T47D (cell line): Measurements from ENCODE around the gene AMOTL1.

Experiments
- DNase-seq, 2 experiments: peaks; one replicate each; pipeline versions ENCODE4 v3.0.0 to v3.0.0-alpha.2; 2011 to 2012; ENCODE audit warnings: low read depth in 1 of 2, low spot score in 1 of 2
- JUND ChIP-seq: IDR thresholded peaks from 2 replicates; pipeline ENCODE4 v1.6.1; 2012; ENCODE audit warnings: low read depth
- in situ Hi-C: cut with HindIII; loops from 2 replicates; pipeline ENCODE4 v1.10.0; 2016; ENCODE audit warnings: low sequenced_read_pairs, low pct_unique_long_range_greater_than_20kb

The AMOTL1 gene

DNA sequence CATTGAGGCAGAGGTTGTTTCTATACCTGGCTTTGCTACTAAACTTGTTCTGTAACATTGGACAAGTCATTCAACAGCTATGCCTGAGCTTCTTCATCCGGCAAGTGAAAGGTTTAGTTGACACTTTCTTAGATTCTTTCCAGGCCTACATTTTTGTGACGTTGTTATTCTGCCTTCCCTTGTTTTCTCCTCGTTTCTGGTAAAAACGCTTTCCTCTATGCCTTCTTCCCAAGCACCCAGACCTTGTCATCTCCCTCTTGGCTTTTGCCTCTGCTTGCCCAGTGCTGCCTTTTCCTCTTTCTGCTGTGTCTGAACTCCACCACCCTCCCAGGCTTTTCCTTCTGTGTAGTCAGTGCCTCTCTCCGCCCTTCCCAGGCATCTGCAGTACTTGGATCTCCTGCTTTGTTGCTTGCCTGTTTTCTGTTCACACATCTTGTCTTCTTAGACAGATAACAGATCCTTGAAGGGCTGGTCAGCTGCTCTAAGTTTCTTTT lies 1.4 kb upstream of the AMOTL1 start:
- no peak for DNase-seq
- TF ChIP-seq JUND = no peak
- in situ Hi-C loops = no loop called here

- in situ Hi-C loops = no loop called here
- DNase-seq = no peak
- no peak for TF ChIP-seq JUND
Observed at GRCh38 chr11:94767291-94767690, 865 bp upstream of the AMOTL1 start.

DNA sequence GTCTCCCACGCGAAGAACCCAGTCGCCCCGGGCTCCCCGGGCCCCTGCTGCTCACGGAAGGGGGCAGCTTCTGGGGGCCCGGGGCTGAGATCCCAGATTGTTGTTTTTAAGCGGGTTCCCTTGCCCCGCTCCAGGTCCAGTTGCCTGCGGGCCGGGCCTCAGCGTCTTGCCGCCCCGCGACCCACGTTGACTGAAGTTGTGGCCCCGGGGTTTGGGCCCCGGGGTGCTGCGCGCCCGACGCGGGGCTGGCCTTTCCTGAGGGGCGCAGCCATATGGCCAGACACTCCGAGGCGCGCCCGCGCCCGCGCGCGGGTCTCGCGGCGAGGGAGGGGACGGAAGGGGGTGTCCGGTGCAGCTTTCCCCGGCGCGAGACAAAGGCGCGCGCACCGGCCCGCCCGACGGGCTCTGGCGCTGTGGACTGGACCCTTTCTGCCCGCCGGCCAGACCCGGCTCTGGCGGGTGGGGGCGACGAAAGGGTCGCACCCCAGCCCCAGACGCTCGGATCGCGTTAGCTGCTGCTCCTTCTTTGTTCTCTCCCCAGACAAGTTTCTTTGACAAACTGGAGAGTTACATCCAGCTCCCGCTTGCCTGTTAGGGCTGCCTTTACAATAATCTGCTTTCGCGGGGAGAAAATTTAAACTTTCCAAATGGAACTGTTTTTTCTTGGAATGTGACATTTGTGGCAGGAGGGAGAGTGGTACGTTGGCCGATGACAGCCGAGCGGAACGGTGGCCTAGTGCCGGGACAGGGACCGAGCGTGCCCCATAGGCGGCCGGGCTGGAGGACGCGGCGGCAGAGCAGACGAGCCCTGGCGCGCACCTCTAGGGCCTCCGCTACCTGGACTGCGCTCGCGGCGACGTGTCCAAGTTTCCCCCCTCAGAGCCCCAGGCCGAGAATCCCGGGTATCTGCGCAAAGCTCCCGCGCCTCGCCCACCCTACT lies 716 bp downstream of the AMOTL1 start:
- TF ChIP-seq JUND = no peak
- in situ Hi-C loops = no loop called here
- DNase-seq = peak in 1 of 2 experiments; percentile 21

DNA sequence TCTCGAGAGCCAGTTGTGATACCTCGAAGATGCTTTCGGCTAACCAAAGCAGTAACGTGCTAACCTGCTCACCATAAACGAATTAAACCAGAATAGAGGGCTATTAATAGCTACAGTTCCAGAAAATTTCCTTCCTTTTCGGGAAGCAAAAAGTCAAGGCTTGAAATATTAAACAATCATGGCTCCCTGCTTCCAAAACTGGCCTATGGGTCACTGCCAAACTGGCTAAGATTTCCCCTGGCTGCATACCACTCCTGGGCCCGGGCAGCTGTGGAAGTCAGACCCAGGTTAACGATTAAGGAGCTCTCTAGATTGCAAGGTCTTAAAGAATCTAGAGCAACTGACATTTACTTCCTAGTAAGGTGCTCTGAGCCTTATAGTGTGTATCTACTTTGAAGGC lies 1.7 kb downstream of the AMOTL1 start:
- no peak for TF ChIP-seq JUND
- in situ Hi-C loops = no loop called here
- DNase-seq = no peak

- no peak for DNase-seq
- no peak for TF ChIP-seq JUND
- in situ Hi-C loops = no loop called here
Observed at GRCh38 chr11:94770563-94771120, 2.5 kb downstream of the AMOTL1 start.

DNA sequence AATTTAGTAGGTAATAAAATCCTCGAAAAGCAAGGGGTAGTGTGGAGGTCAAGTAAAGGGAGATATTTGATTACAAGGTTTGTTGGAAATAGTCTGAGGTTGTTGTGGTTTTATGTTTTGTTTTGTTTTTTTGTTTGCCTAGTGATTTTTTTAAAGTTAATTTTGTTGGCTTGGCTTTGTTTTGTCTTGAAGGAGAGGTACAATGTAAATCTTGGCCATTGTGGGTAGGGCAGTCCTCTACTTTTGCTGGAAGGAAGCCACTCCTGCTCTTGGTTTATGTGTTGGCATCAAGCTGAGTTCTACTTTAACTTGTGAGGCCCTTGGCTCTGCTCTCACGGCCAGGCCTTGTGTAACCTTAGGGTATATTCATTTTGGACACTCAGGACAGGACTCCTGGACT lies 3.2 kb downstream of the AMOTL1 start:
- in situ Hi-C loops = no loop called here
- TF ChIP-seq JUND = no peak
- DNase-seq = peak in 1 of 2 experiments; percentile 64

DNA sequence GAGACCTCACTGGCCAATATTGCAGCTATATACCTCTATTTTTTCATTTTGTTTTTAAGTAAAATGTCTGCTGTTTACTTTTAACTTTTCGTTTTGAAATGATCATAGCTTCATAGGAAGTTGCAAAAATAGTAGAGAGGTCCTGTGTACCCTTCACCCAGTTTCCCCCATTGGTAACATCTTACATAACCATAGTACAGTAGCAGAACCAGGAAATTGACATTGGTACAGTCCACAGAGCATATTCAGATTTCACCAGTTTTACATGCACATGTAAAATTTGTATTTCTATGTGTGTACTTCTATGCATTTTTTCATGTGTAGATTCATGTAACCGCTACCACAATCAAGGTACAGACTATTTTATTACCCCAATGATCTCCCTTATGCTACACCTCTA lies 3.8 kb downstream of the AMOTL1 start:
- TF ChIP-seq JUND = no peak
- no peak for DNase-seq
- in situ Hi-C loops = no loop called here

DNA sequence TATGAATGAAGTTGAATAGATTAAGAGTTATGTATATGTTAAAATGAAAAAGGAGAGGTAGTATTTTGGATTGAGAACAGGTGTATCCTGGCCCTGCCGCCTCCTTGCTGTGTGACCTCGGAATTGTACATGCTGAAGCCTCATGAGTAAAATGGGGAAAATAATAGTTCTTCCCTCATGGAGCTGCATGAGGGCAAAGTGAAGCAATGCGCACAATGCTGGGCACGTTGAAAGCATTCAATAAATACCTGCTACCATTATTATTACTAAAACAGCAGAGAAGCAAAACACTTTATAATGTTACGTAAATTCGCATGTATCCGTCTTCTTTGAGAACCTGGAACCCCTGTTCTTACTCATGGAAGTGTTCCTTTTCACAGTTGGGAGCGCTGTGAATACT lies 5.7 kb downstream of the AMOTL1 start:
- no peak for TF ChIP-seq JUND
- in situ Hi-C loops = no loop called here
- DNase-seq = no peak

DNA sequence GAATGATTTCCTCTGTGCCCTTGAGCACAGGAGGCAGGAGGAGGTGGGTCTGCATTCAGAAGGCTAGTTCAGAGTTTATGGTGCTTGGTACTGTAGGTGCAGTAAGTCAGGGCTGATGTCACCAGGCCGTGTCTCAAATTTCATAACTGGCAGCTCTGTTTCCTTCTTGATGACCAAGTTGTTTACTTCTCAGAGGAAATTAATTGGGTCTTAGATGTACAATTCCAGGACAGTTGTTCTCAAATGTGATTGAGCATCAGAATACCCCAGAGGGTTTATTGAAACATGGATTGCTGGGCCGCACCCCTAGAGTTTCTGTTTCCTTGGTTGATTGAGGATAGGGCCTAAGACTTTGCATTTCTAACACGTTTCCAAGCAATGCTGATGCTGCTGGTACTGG lies 6.2 kb downstream of the AMOTL1 start:
- peak in 1 of 2 experiments; percentile 43 for DNase-seq
- in situ Hi-C loops = no loop called here
- no peak for TF ChIP-seq JUND

DNA sequence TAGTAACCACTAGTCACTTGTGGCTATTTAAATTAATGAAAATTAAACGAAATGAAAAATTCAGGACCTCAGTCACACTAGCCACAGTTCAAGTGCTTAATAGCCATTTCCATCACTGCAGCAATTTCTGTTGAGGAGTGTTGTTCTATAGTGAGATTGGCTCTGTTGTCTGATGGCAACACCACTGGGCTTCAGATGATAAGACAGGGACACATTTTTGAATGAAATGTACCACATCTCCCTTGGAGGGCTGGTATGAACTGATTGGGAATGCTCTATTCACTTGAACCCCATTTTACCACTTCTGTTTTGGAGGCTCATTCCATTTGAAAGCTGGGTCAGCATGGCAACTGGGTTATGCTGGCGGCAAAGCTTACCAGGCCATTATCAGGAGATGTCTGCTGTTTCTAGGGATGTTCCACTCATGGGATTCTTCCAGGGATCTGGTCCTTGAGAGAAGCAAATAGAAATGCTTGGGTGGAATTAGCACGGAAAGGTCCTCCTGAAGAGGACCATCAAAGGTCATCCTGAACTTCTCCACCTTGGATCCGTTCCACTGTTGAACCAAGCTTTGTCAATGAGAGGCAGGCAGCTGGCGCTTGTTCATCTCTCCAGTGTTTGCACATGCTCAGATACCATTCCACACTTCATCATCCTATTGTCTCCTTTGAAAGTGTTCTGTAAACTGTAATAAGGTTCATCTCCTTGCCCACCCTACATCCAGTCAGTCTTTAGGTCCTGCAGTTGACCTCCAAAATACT lies 7.6 kb downstream of the AMOTL1 start:
- in situ Hi-C loops = no loop called here
- no peak for TF ChIP-seq JUND
- no peak for DNase-seq

DNA sequence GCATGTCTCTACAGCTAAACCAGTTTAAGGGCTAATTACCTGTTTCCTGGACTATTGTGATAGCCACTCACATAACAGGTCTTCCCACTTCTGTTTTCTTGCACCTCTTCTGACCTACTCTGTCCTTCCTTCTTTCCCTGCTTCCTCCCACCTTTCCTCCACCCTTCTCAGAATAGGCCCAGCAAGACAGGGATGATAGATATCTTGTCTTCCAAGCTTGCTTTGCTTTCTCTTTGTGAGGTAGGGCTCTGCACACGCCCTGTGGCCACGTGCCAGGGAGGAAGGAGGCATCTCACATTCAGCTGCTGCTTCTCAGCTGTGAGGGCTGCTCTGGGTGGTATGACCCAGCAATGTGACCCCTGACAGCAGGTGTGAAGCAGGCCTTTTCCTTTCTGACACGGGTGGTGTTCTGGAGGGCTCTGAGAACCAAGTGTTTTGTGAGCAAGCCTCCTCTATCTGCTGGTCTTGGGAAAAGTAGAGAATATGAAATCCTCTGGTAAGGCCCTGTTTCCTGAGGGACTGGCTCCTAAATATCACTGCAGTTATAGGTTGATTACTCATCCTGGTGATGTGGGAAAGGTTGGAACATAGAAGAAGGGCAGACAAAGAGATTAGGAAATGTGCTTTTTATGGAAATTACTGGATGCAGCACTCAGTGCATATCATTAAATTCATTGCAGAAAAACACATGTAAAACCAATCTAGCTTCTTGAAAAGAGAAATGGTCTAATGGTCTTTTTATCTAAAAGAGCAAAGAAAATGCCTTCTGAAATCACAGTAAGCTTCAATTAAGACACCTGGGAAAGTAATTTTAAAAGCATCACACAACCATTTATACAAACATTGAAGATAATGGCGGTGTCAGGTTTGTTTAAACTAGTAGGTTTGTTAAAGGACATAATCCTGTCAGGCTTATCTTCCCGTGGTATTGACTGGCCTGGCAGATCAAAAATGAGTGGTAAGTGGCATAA lies 8.5 kb downstream of the AMOTL1 start:
- no peak for TF ChIP-seq JUND
- DNase-seq = peak in 1 of 2 experiments; percentile 55

GRCh38 chr11:94780432-94780831 lies 12.3 kb downstream of the AMOTL1 start:
- no peak for DNase-seq
- no peak for TF ChIP-seq JUND
- in situ Hi-C loops = no loop called here

More for the DNA sequence above, 8.5 kb downstream of the AMOTL1 start:
- in situ Hi-C loops = no loop called here
